NCI-H128 (cell line): Measurements from ENCODE around the gene SRPK3.
"Not testable (repeated sequence)": the region's sequence is repeated elsewhere in the genome, so short reads cannot be mapped to it uniquely, and the experiment has no call there.

ENCODE experiments used
- DNase-seq: peaks from one replicate; lab custom pipeline; 2025; ENCODE audit not compliant: unreplicated experiment; lab: John Stamatoyannopoulos, UW

SRPK3 gene

DNA sequence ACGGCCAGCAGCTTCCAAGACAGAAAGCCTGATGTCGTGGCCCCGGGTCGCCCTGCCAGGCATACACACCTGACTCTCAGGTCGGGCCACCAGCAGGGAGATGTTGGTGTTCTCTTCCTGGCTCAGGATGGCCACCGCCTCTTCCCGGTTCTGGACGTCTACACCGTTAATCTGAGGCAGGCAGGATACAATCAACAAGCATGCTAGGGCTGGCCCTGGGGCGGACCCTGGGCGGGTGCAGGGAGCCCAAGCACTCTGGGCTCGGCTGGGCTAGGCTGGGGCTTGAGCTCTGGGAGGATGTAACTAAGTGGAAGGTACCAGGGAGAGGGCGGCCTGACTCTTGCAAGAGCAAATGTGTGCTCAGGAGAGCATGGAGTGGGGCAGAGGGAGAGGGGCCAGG lies 24.6 kb downstream of the SRPK3 start:
- DNase-seq, result no peak

GRCh38 chrX:153806999-153807575 lies 26.2 kb downstream of the SRPK3 start:
- DNase-seq, result no peak

GRCh38 chrX:153807976-153808375 lies 27.1 kb downstream of the SRPK3 start:
- no peak for DNase-seq

DNA sequence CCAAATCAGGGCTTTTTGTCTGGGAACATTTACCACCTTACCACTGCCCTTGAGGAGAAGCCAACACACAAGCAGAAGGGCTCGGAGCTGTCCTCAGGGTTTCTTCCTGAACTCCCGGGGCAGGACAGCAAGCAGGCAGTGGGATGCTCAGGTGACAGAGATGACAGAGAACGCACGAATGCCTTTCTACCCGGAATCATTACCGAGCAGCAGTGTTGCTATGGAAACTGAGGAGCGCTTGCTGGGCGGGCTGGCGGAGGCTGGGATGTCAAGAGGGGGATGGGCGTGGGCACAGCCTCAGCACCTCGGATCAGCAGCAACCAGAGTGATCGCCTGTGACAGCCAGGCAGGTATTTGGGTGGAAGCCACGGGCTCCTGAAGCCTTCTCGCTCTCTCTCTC lies 31.4 kb downstream of the SRPK3 start:
- no peak for DNase-seq

GRCh38 chrX:153813161-153813560 lies 32.3 kb downstream of the SRPK3 start:
- DNase-seq, result no peak

DNA sequence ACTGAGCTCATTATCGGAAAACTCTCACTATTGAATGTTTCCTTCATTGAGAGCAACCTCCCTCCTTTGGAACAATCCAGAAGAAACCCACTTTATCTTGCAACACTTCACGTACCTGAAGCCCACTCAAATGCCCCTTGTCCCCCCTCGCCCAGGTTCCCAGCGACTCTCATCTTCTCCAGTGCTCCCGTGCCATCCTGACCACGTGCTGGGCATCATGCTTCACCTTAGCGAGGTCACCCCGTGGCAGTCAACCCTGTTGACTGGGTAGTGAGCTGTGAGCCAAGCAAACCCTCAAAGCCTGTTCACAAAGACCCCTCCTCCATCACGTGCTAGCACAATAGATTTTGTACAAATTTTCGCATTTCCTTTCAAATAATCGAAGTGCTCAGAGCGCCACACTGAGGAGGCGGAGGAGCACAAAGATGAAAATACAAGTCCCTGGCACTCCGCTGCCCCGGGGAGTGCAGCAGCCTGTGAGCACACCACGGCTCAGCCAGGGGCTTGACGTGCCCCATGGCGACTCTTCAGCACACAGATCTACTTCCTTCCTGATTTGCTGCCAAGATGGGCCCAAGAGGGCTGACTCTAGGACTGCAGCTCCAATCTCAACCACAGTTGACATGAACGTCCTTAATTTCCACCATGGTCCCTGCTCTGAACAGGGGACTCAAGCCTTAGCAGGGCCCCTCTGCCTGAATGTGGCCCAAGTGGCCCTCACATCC lies 33.9 kb downstream of the SRPK3 start:
- no peak for DNase-seq

- no peak for DNase-seq
Observed at GRCh38 chrX:153816831-153817690, 36.2 kb downstream of the SRPK3 start.

DNA sequence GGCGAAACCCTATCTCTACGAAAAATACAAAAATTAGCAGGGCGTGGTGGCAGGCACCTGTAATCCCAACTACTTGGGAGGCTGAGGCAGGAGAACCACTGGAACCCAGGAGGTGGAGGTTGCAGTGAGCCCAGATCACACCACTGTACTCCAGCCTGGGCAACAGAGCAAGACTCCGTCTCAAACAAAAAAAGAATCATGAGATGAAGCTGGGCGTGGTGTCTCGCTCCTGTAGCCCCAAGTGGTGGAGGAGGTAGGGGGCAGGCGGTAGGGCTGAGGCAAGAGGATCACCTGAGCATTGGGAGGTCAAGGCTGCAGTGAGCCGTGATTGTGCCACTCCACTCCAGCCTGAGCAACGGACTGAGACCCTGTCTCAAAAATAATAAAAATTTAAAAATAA lies 37.2 kb downstream of the SRPK3 start:
- not testable (repeated sequence) for DNase-seq

- peak; percentile 5 for DNase-seq
Observed at GRCh38 chrX:153818571-153819383, 37.9 kb downstream of the SRPK3 start.

GRCh38 chrX:153819384-153820040 lies 38.7 kb downstream of the SRPK3 start:
- no peak for DNase-seq

DNA sequence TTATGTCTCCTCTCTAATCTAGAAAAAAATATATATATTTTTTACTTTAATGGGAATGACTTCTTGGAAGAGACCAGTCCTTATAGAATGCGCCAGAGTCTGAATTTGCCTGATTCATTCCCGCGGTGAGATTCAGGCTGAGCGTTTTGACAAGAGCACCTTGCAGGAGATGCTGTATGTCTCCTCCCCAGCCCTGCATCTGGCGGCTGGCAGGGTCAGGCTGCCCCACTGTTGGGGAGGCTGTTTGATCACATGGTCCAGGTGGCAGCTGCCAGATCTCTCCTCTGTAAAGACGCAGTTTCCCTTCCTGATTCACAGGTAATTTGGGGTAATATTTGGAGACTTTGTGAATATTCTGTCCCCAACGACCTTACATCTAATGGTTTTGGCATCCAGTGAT lies 39.8 kb downstream of the SRPK3 start:
- no peak for DNase-seq

DNA sequence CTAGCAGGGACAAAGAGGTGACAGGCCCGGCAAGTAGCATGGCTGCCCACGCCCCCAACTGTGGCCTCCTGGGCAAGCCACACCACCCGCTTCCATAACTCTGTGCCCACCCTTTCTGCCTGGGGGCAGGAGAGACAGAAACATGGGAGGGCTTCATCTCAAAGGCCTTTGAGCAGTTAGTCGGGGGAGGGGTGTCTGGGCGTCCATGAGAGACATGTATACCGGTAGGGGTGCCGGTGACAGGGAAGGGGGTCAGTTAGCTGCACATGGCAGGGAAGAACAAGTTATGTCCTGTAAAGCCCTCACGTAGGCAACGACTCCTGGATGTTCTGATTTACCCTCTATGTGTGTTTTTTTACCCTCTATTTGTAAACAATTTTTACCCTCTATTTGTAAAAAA lies 40.2 kb downstream of the SRPK3 start:
- no peak for DNase-seq

DNA sequence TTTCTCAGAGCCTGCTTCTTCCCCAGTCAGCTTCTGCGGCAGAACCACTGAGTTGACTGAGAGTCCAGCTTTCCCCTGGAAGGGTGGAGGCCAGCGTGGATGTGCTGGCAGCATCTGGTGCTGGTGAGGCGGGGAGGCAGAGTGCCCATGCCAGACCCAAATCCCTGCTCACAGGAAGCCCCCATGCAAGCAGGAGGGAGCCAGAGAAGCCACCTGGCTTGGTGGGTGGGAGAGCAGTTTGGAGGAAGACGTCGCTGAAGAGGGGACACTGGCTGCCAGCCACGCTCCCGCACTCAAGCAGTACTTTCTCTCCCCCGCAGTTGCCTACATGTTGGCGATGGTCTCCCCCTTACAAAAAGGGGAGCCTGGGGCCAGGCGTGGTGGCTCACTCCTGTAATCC lies 43.5 kb downstream of the SRPK3 start:
- no peak for DNase-seq

GRCh38 chrX:153825042-153825441 lies 44.2 kb downstream of the SRPK3 start:
- no peak for DNase-seq

GRCh38 chrX:153827016-153827415 lies 46.2 kb downstream of the SRPK3 start:
- DNase-seq, result no peak

GRCh38 chrX:153827903-153828302 lies 47.1 kb downstream of the SRPK3 start:
- DNase-seq, result no peak

DNA sequence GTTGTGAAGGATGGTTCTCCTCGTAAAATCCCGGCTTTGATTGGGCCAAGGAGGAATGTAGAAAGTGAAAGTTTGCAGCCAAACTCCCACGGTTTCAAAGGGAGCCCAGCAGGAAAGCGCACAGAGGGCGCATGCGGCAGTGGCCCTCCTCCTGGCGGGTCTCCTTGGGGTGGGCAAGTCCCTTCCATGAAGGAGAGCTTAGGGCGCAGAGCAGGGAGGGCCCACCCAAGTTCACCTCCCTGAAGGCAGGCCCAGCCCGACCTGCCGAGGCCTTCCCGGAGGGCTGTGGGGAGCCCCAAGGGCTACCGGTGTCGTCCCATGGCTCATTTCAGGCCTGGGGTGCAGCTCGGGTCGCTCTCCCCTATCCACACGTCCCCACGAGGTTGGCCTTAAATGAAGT lies 47.5 kb downstream of the SRPK3 start:
- DNase-seq, result no peak

GRCh38 chrX:153828723-153829548 lies 48.1 kb downstream of the SRPK3 start:
- DNase-seq, result no peak

GRCh38 chrX:153829549-153829798 lies 48.6 kb downstream of the SRPK3 start:
- DNase-seq, result no peak
